HEK293 (cell line): ENCODE results near the gene EMD.

Experiments
- CTCF ChIA-PET: fragments of 350-600 bp; formaldehyde crosslinking; extraction: SDS; loops from one replicate; lab custom pipeline; 2021; ENCODE audit warnings: antibody characterized with exemption; lab: Yijun Ruan, JAX
- POLR2A ChIA-PET: fragments of 300-600 bp; formaldehyde crosslinking; extraction: SDS; loops from one replicate; lab custom pipeline; 2020; ENCODE audit warnings: antibody characterized with exemption, inconsistent platforms; lab: Yijun Ruan, JAX
- H3K27ac ChIP-seq: fragments of 200-500 bp; sonication (Bioruptor generic); 2 replicates; pipeline ENCODE4 v1.5.1; 2014; ENCODE audit warnings: low read depth, low read length, control low read depth, inconsistent platforms; ENCODE audit errors: extremely low read depth
- H3K36me3 ChIP-seq, 2 experiments: fragments of 200-500 bp in 1 of 2; sonication (Bioruptor generic) in 1 of 2; 1 replicate in 1 of 2; 2 replicates in 1 of 2; pipeline ENCODE4 v1.5.1; 2014 to 2017; ENCODE audit warnings: inconsistent platforms in 2 of 2, low read length in 2 of 2; ENCODE audit not compliant: control insufficient read depth in 2 of 2, insufficient read depth in 1 of 2
- H3K4me1 ChIP-seq: fragments of 200-500 bp; sonication (Bioruptor generic); 2 replicates; pipeline ENCODE4 v1.5.1; 2014; ENCODE audit warnings: mild to moderate bottlenecking, low read length, inconsistent platforms; ENCODE audit not compliant: control insufficient read depth, insufficient read depth
- H3K4me3 ChIP-seq: 2 replicates; pipeline ENCODE4 v1.5.1; 2011; ENCODE audit warnings: low read depth, mild to moderate bottlenecking, control low read depth, low read length, moderate library complexity
- H3K9me3 ChIP-seq: fragments of 200-500 bp; sonication (Bioruptor generic); 2 replicates; pipeline ENCODE4 v1.5.1; 2014; ENCODE audit warnings: low read depth, low read length, inconsistent platforms; ENCODE audit not compliant: control insufficient read depth, insufficient read depth
- GLIS1 ChIP-seq: fragments of 450-650 bp; formaldehyde crosslinking; IDR thresholded peaks from 2 replicates; pipeline ENCODE4 v1.5.1; 2016; ENCODE audit warnings: missing biosample characterization, missing genetic modification characterization
- HIC1 ChIP-seq: fragments of 450-650 bp; formaldehyde crosslinking; IDR thresholded peaks from 2 replicates; pipeline ENCODE4 v1.5.1; 2016; ENCODE audit warnings: missing biosample characterization, missing genetic modification characterization
- IKZF3 ChIP-seq: fragments of 450-650 bp; IDR thresholded peaks from 2 replicates; pipeline ENCODE4 v1.5.0; 2018; ENCODE audit warnings: missing biosample characterization, mild to moderate bottlenecking, missing genetic modification characterization, moderate library complexity
- KLF17 ChIP-seq: fragments of 450-650 bp; formaldehyde crosslinking; IDR thresholded peaks from 2 replicates; pipeline ENCODE4 v1.5.1; 2016; ENCODE audit warnings: missing biosample characterization, missing genetic modification characterization
- KLF7 ChIP-seq: fragments of 450-650 bp; formaldehyde crosslinking; IDR thresholded peaks from 2 replicates; pipeline ENCODE4 v1.5.1; 2016; ENCODE audit warnings: missing biosample characterization, missing genetic modification characterization, borderline replicate concordance
- KLF9 ChIP-seq: fragments of 450-650 bp; formaldehyde crosslinking; IDR thresholded peaks from 2 replicates; pipeline ENCODE4 v1.5.1; 2016; ENCODE audit warnings: missing biosample characterization, missing genetic modification characterization, low read depth
- SP2 ChIP-seq: fragments of 450-650 bp; formaldehyde crosslinking; IDR thresholded peaks from 2 replicates; pipeline ENCODE4 v1.5.1; 2016; ENCODE audit warnings: missing biosample characterization, missing genetic modification characterization
- SP3 ChIP-seq: fragments of 450-650 bp; formaldehyde crosslinking; IDR thresholded peaks from 2 replicates; pipeline ENCODE4 v1.5.1; 2016; ENCODE audit warnings: missing biosample characterization, missing genetic modification characterization
- SP7 ChIP-seq: fragments of 450-650 bp; formaldehyde crosslinking; IDR thresholded peaks from 2 replicates; pipeline ENCODE4 v1.5.1; 2016; ENCODE audit warnings: missing biosample characterization, missing genetic modification characterization
- ZBTB17 ChIP-seq: fragments of 450-650 bp; formaldehyde crosslinking; IDR thresholded peaks from 2 replicates; pipeline ENCODE4 v1.5.1; 2016; ENCODE audit warnings: missing biosample characterization, missing genetic modification characterization
- ZBTB20 ChIP-seq: fragments of 450-650 bp; formaldehyde crosslinking; IDR thresholded peaks from 2 replicates; pipeline ENCODE4 v1.5.1; 2016; ENCODE audit warnings: missing biosample characterization, missing genetic modification characterization
- ZFHX2 ChIP-seq: fragments of 450-650 bp; formaldehyde crosslinking; conservative IDR thresholded peaks from 2 replicates; pipeline ENCODE4 v1.5.1; 2016; ENCODE audit warnings: missing biosample characterization, missing genetic modification characterization
- ZNF2 ChIP-seq: fragments of 450-650 bp; formaldehyde crosslinking; IDR thresholded peaks from 2 replicates; pipeline ENCODE4 v1.5.1; 2016; ENCODE audit warnings: missing biosample characterization, missing genetic modification characterization
- ZNF341 ChIP-seq: fragments of 450-650 bp; formaldehyde crosslinking; IDR thresholded peaks from 2 replicates; pipeline ENCODE4; 2016; ENCODE audit warnings: low read depth, missing biosample characterization, missing genetic modification characterization
- ZNF600 ChIP-seq: fragments of 450-650 bp; formaldehyde crosslinking; IDR thresholded peaks from 2 replicates; pipeline ENCODE4 v1.5.1; 2016; ENCODE audit warnings: missing biosample characterization, missing genetic modification characterization
- ZNF670 ChIP-seq: fragments of 450-650 bp; formaldehyde crosslinking; IDR thresholded peaks from 2 replicates; pipeline ENCODE4 v1.5.1; 2016; ENCODE audit warnings: missing biosample characterization, missing genetic modification characterization, low read depth
- ZSCAN16 ChIP-seq: fragments of 450-650 bp; formaldehyde crosslinking; IDR thresholded peaks from 2 replicates; pipeline ENCODE4 v1.5.1; 2016; ENCODE audit warnings: missing biosample characterization, missing genetic modification characterization
- TF ChIP-seq, protein P1 (sequence below): fragments of 450-650 bp; formaldehyde crosslinking; IDR thresholded peaks from 2 replicates; pipeline ENCODE4 v1.5.1; 2017; ENCODE audit warnings: missing biosample characterization, missing genetic modification characterization
- TF ChIP-seq, protein P2 (sequence below): fragments of 450-650 bp; formaldehyde crosslinking; IDR thresholded peaks from 2 replicates; pipeline ENCODE4 v1.5.1; 2016; ENCODE audit warnings: missing biosample characterization, missing genetic modification characterization

Gene EMD

GRCh38 chrX:154368630-154369448 is 10.3 kb upstream of the EMD start (continued):
- TF ChIP-seq KLF17 (tag by site-specific recombination) (peak; percentile 33; the same call in 1 of the 2 replicates), ZSCAN16 (tag by site-specific recombination) (no peak)
- TF ChIP-seq, protein P1, sequence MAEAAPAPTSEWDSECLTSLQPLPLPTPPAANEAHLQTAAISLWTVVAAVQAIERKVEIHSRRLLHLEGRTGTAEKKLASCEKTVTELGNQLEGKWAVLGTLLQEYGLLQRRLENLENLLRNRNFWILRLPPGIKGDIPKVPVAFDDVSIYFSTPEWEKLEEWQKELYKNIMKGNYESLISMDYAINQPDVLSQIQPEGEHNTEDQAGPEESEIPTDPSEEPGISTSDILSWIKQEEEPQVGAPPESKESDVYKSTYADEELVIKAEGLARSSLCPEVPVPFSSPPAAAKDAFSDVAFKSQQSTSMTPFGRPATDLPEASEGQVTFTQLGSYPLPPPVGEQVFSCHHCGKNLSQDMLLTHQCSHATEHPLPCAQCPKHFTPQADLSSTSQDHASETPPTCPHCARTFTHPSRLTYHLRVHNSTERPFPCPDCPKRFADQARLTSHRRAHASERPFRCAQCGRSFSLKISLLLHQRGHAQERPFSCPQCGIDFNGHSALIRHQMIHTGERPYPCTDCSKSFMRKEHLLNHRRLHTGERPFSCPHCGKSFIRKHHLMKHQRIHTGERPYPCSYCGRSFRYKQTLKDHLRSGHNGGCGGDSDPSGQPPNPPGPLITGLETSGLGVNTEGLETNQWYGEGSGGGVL (tag by site-specific recombination) = 0 out of 2 replicates have a peak, but pooled peaks have one; percentile 6
- TF ChIP-seq, all 188 proteins: peak for 18

GRCh38 chrX:154369449-154370299 is 9.4 kb upstream of the EMD start:
- peak overlapping the region; percentile 68 for H3K4me3 ChIP-seq
- ChIA-PET CTCF (interaction anchor here (0.5 kb wide), 1 partner anchor 894 kb away, joined by 8 read pairs; no protein-coding TSS in a partner anchor), POLR2A (interaction anchor here (0.5 to 4.3 kb wide), 22 partner anchors 7 to 173 kb away, joined by 3 to 48 read pairs (median 7); partner anchors contain the start of genes DNASE1L1, EMD, PLXNA3 and RPL10)
- H3K4me1 ChIP-seq = peaks cover 12% of the 10 kb centered on the region
- H3K27ac ChIP-seq = peak overlapping the region; percentile 93
- H3K36me3 ChIP-seq = peaks cover 4 to 51% of the 10 kb centered on the region in 2 experiments; a peak in 2 of 3 replicates
- H3K9me3 ChIP-seq = no peaks in the 10 kb centered on the region
- TF ChIP-seq, protein P1 (tag by site-specific recombination) = peak; percentile 98
- TF ChIP-seq GLIS1 (tag by site-specific recombination) = peak; percentile 92
- TF ChIP-seq KLF9 (tag by site-specific recombination) = peak; percentile 50
- TF ChIP-seq IKZF3 (tag by site-specific recombination) = peak; percentile 25; the same call in 1 of the 2 replicates
- peak; percentile 64 for TF ChIP-seq ZBTB17
- TF ChIP-seq ZNF670 (tag by site-specific recombination) = no peak
- peak; percentile 24; the same call in 1 of the 2 replicates for TF ChIP-seq KLF7 (tag by site-specific recombination)
- peak; percentile 66 for TF ChIP-seq SP2 (tag by site-specific recombination)
- TF ChIP-seq HIC1 = peak; percentile 77
- TF ChIP-seq ZNF2 (tag by site-specific recombination) = peak; percentile 93
- peak; percentile 65 for TF ChIP-seq SP3
- peak; percentile 52 for TF ChIP-seq SP7
- TF ChIP-seq ZNF341 (tag by site-specific recombination) = peak; percentile 36; the same call in 1 of the 2 replicates
- TF ChIP-seq ZNF600 (tag by site-specific recombination) = peak; percentile 80
- peak; percentile 75 for TF ChIP-seq ZFHX2
- TF ChIP-seq ZBTB20 = peak; percentile 60; the same call in 1 of the 2 replicates
- TF ChIP-seq, protein P2, sequence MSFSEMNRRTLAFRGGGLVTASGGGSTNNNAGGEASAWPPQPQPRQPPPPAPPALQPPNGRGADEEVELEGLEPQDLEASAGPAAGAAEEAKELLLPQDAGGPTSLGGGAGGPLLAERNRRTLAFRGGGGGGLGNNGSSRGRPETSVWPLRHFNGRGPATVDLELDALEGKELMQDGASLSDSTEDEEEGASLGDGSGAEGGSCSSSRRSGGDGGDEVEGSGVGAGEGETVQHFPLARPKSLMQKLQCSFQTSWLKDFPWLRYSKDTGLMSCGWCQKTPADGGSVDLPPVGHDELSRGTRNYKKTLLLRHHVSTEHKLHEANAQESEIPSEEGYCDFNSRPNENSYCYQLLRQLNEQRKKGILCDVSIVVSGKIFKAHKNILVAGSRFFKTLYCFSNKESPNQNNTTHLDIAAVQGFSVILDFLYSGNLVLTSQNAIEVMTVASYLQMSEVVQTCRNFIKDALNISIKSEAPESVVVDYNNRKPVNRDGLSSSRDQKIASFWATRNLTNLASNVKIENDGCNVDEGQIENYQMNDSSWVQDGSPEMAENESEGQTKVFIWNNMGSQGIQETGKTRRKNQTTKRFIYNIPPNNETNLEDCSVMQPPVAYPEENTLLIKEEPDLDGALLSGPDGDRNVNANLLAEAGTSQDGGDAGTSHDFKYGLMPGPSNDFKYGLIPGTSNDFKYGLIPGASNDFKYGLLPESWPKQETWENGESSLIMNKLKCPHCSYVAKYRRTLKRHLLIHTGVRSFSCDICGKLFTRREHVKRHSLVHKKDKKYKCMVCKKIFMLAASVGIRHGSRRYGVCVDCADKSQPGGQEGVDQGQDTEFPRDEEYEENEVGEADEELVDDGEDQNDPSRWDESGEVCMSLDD (tag by site-specific recombination) = peak; percentile 61
